ENCODE measurements around the gene VENTX.

Gene VENTX

GRCh38 chr10:133235265-133235855, 2.3 kb upstream of the VENTX start:
- DNase-seq (ENCODE audit: low read depth in 1 of 2, low spot score in 1 of 2) = no peak

- DNase-seq (ENCODE audit: low read depth in 1 of 2, low spot score in 1 of 2) = no peak
Observed at GRCh38 chr10:133235932-133236331, 1.7 kb upstream of the VENTX start.

- DNase-seq (ENCODE audit: low read depth in 1 of 2, low spot score in 1 of 2) = no peak
Observed at GRCh38 chr10:133236401-133237240, 1.0 kb upstream of the VENTX start.

- no peak for DNase-seq (ENCODE audit: low read depth in 1 of 2, low spot score in 1 of 2)
Observed at GRCh38 chr10:133237241-133237587, 441 bp upstream of the VENTX start.

- DNase-seq (ENCODE audit: low read depth in 1 of 2, low spot score in 1 of 2) = no peak
Observed at GRCh38 chr10:133238466-133238804, 780 bp downstream of the VENTX start.

- DNase-seq (ENCODE audit: low read depth in 1 of 2, low spot score in 1 of 2) = no peak
Observed at GRCh38 chr10:133239990-133240389, 2.3 kb downstream of the VENTX start.

GRCh38 chr10:133241501-133242205, 4.0 kb downstream of the VENTX start:
- DNase-seq (ENCODE audit: low read depth in 1 of 2, low spot score in 1 of 2) = no peak

GRCh38 chr10:133242611-133243356, 5.1 kb downstream of the VENTX start:
- no peak for DNase-seq (ENCODE audit: low read depth in 1 of 2, low spot score in 1 of 2)

- no peak for DNase-seq (ENCODE audit: low read depth in 1 of 2, low spot score in 1 of 2)
Observed at GRCh38 chr10:133243593-133243992, 5.9 kb downstream of the VENTX start.

- DNase-seq (ENCODE audit: low read depth in 1 of 2, low spot score in 1 of 2) = no peak
Observed at GRCh38 chr10:133245439-133246235, 8.0 kb downstream of the VENTX start.

- no peak for DNase-seq (ENCODE audit: low read depth in 1 of 2, low spot score in 1 of 2)
Observed at GRCh38 chr10:133246236-133246626, 8.6 kb downstream of the VENTX start.

GRCh38 chr10:133247681-133248333, 10.2 kb downstream of the VENTX start:
- DNase-seq (ENCODE audit: low read depth in 1 of 2, low spot score in 1 of 2) = no peak

GRCh38 chr10:133248334-133248715, 10.7 kb downstream of the VENTX start:
- DNase-seq (ENCODE audit: low read depth in 1 of 2, low spot score in 1 of 2) = no peak

- DNase-seq (ENCODE audit: low read depth in 1 of 2, low spot score in 1 of 2) = no peak
Observed at GRCh38 chr10:133249094-133249780, 11.6 kb downstream of the VENTX start.

GRCh38 chr10:133249975-133250754, 12.5 kb downstream of the VENTX start:
- DNase-seq (ENCODE audit: low read depth in 1 of 2, low spot score in 1 of 2) = no peak

- no peak for DNase-seq (ENCODE audit: low read depth in 1 of 2, low spot score in 1 of 2)
Observed at GRCh38 chr10:133251388-133252222, 13.9 kb downstream of the VENTX start.

GRCh38 chr10:133252223-133252552, 14.5 kb downstream of the VENTX start:
- DNase-seq (ENCODE audit: low read depth in 1 of 2, low spot score in 1 of 2) = no peak

GRCh38 chr10:133253361-133253955, 15.8 kb downstream of the VENTX start:
- no peak for DNase-seq (ENCODE audit: low read depth in 1 of 2, low spot score in 1 of 2)

All from activated CD4-positive, alpha-beta T cell treated with anti-CD3 and anti-CD28 coated beads, Interleukin-2, amount 50 U/mL, for 24 hours (primary cell).